ENCODE results near the gene ADARB2. TPM values are rescaled to one million over a fixed set of nuclear protein-coding genes. Genes with fewer than 3 reads are reported as not detected.

The ADARB2 gene
- total RNA-seq, 1 donor from 2014 or later: not detected

DNA sequence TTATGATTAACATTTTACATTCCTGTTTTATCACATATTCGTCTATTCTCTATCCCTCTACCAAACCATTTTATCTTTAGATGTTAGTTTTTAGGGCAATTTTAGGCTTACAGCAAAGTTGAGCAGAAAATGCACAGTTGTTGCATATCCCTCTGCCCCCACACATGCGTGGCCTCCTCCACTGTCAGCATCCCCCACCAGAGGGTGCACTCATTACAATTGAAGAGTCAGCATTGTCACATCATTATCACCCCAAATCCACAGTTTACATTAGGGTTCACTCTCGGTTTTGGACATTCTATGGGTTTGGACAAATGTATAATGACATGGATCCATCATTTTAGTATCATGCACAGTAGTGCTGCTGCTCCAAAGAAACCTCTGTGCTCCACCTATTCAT, 594.7 kb downstream of the ADARB2 start:
- peak; percentile 7 for DNase-seq

GRCh38 chr10:1141701-1142100, 595.6 kb downstream of the ADARB2 start:
- no peak for DNase-seq

DNA sequence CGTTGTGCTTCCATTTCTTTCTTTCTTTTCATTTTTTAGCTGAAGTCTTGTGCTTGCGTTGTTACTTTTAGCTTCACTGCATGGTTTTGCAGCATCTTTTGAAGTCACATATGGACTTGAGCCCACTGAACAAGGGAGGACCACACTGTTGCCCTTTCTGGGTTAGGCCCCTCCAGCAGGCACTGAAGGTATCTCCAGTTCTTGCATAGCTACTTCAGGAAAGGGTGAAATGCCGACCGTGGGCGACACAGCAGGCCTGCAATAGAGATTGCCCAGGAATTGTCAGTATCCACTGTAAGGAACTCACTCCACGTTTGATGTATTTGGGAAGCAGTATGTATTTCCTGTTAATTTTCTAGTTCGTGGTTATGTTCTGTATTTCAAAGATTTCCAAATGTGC, 596.1 kb downstream of the ADARB2 start:
- no peak for DNase-seq

DNA sequence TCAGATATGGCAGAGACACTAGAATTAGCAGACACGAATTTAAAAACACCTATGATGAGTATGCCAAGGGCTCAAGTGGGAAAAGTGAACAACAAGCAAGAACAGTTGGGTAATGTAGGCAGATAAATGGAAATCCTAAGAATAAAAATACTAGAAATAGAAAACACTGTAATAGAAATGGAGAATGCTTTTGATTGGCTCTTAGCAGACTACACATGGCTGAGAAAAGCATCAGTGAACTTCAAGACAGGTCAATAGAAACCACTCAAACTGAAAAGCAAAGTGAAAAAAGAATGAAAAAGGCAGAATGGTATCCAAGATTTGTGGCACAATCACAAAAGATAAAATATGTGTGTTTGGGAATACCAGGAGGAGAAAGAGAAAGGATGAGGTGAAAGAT, 598.8 kb downstream of the ADARB2 start:
- DNase-seq: no peak

GRCh38 chr10:1137499-1138163, 599.7 kb downstream of the ADARB2 start:
- DNase-seq: no peak

DNA sequence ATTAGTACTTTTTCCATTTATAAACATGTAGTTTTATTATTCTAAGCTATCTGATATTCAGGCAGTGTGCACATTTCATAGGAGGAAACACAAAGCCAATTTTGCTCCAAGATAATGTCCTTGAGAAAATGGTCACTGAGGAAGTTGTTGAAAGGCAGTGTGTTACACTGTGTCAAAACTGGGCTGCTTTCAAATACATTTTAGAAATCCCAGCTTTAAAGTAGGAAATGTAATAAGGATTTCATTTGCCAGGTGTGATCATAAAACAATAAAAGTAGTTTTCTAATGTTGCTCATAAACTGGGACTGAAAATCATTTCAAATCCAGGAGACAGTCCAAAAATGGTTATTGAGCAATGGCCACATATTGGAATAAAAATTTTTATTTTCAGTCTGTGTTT, 601.1 kb downstream of the ADARB2 start:
- no peak for DNase-seq

DNA sequence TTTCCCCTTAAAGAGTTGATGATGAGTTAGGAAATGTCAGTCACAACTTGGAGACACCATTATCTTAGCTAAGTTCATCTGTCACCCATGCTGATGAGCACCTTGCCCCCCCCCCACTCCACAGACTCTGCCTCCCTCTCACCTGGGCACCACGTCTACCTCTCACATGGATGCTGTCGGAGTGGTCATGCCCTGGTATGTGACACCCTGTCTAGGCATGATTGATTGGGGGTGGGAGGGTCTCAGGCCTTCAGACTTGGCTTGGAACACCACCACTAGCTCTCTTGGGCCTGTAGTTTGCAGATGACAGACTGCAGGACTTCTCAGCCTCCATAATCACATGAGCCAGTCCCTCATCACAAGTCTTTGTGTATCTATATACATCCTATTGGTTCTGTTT, 603.2 kb downstream of the ADARB2 start:
- no peak for DNase-seq

DNA sequence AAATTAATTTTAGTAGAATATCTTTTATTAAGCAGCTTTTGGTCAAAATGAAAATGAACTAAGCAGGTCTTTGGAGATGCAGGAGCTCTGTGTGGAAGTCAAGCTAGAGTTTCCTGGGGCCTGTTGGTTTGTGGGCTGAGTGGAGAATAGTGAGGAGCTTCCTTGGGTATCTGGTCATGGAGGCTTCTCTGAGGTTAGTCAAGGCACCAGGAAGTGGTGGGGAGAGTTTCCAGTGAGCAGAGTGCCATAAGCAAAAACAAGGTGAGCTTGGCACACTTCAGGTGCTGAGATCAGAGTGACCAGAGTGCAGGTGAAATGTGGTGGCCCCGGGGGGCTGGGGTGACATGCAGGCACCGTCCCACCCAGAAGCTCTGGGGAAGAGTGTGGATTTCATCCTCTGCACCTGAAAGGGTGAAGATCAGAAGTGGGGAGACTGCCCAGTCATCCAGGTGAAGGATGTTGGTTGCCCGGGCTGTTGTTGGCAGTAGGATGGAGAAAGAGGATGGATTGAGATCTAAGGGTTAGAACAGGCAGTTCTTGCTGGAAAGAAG, 603.8 kb downstream of the ADARB2 start:
- no peak for DNase-seq

DNA sequence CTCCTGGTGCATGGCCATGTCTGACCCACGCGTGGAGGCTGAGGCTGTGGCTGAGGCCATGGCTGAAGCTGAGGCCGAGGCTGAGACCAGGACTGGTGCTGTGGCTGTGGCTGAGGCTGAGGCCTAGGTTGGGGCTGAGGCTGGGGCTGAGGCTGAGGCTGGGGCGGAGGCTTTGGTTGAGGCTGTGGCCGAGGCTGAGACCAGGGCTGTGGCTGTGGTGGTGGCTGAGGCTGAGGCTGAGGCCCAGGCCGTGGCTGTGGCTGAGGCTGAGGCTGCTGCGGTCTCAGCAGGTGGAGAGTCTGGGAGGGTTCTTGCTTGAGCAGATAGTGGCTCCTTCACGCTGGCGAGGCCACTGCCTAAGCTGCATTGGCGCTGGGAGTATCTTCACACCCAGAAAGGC, 604.7 kb downstream of the ADARB2 start:
- DNase-seq: no peak

GRCh38 chr10:1130995-1131790, 606.1 kb downstream of the ADARB2 start:
- DNase-seq: no peak

DNA sequence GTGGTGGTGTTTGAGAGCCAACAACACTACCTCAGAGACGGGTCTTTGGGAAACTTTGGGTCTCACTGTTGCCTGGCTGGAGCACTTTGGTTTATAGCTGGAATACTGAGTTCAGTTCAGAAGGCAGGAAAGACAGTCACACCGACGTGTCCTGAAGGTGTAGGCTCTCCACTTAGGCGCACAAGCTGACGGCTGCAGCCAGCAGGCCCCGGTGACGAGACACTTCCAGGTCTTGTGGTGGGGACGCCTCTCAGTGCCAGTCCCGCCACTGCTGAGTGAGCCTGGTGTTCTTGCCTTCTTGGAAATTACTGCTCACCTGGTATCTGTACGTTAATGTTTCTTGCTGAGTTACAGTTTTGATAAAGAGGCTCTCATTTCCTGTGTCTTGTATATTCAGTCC, 607.1 kb downstream of the ADARB2 start:
- no peak for DNase-seq

- no peak for DNase-seq
Measured at GRCh38 chr10:1128649-1129048, 608.7 kb downstream of the ADARB2 start.

- DNase-seq: no peak
Measured at GRCh38 chr10:1128115-1128514, 609.2 kb downstream of the ADARB2 start.

DNA sequence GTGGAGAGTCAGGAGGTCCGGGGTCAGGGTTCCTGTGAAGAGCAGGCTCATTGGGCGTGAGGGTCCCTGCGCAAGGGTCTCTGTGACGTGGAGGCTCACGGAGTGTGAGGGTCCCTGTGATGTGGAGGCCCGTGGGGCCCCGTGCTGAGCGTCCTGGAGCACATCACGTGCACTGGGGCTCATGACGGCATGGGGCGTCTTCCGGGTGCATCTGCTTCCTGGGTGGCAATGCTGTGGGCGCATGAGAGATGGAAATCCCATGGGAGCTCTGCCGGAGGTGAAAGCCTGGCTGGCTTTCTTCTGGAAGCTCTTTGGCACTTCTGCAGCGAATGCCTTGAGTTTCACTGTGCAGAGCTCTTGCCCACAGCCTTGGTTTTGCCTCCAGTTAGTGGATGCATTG, 609.7 kb downstream of the ADARB2 start:
- DNase-seq: no peak

All from dermis blood vessel endothelial cell (primary cell).